HG03280 (cell line): ENCODE measurements around the gene MRPS34.
"Not testable (repeated sequence)": the region's sequence is repeated elsewhere in the genome, so short reads cannot be mapped to it uniquely, and the experiment has no call there.

Experiments
- ATAC-seq: cut with Tn5 transposase; IDR thresholded peaks from one replicate; pipeline ENCODE4 v1.9.1; 2021; ENCODE audit warnings: mild to moderate bottlenecking, moderate library complexity; ENCODE audit not compliant: unreplicated experiment

Gene MRPS34

GRCh38 chr16:1757714-1758461 is 15.0 kb downstream of the MRPS34 start:
- ATAC-seq = no peak

GRCh38 chr16:1754204-1754603 is 18.7 kb downstream of the MRPS34 start:
- no peak for ATAC-seq

- no peak for ATAC-seq
Observed at GRCh38 chr16:1752853-1753252, 20.1 kb downstream of the MRPS34 start.

- ATAC-seq = no peak
Observed at GRCh38 chr16:1751946-1752345, 21.0 kb downstream of the MRPS34 start.

GRCh38 chr16:1749152-1750117 is 23.5 kb downstream of the MRPS34 start:
- ATAC-seq = no peak

- ATAC-seq = no peak
Observed at GRCh38 chr16:1747934-1748333, 25.0 kb downstream of the MRPS34 start.

DNA sequence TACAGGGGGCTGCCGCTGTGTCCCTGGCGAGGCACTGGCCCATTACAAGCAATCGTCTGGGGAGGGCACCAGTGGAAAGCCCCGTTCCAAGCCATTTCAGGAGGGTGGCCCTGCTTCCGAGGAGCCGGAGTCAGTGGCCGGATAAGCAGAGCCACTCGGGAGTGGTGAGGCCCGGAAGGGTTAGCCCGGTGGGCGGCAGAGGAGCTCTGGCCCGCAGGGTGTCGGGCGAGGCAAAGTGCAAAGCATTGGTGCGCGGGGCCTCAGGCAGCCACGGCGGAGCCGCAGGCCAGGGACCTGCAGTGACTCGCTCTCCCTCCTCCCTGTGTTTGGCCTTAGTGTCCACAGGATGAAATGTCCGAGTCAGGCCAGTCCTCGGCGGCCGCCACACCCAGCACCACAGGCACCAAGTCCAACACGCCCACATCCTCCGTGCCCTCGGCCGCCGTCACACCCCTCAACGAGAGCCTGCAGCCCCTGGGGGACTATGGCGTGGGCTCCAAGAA is 26.2 kb downstream of the MRPS34 start:
- ATAC-seq = no peak

DNA sequence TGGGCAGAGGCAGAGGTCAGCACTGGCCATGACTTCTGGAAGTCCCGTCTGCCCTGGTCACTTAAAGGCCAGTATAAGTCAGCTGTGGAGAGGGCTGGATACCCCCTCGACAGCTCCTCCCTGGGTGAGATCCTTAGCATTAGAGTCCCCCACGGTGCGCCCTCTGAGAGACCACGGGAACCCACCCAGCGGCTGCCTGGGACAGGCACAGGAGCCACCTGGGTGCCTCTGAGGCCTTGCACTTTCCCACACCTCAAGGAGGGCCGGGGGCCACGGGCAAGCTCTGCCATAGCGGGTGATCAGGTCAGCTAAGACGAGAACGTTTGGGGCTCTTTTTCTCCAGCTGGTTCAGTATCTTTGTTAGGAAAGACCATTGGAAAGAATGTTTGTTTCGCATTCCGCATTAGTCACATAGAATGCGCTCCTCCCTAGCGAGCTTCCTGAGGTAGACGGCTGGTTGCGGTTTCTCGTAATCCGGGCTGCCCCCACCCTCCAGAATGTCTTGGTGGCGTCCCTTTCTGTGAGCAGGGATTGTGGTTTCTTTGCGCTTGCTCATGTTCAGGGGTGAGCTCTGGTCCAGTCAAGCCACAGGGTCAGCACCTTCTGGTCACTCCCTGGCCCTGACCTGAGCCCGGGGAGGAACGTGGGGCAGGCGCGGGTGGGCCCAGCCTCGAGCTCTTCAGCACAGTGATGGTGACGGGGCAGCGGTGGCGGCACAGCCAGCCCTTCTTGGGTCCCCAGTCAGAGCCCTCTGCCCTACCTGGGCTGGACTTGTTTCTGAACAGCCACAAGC is 26.8 kb downstream of the MRPS34 start:
- ATAC-seq = no peak

DNA sequence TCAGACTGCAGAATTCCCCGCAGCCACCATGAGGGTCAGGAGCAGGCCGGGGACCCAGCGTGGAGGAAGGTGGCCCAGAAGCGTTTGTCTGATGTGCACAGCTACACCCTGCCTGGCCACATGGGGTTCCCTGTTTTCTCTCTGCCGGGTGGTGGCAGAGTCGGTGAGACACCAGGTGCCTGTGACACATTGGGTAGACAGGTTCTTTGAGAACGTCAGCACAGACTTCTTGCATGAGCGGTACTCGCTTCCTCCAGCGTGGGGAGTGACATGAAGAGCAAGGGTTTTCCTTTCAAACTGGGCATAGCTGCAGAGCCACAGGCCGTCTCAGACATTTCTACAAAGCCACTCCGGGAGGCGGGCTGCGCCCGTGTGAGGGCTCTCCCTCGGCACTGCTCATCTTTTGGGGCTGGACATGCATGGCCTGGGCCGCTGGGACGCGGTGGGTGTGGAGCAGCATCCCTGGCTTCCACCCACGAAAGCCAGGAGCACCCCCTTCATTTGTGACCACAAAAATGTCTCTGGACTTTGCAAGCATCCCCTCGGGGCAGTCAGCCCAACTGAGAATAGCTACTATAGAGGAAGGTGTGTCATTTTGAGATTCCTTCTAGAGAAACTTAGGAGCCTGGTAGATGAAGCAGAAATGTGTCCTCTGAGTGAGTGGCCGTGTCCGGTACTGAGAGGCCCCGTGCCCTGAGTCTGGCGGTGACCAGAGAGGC is 27.6 kb downstream of the MRPS34 start:
- ATAC-seq = no peak

DNA sequence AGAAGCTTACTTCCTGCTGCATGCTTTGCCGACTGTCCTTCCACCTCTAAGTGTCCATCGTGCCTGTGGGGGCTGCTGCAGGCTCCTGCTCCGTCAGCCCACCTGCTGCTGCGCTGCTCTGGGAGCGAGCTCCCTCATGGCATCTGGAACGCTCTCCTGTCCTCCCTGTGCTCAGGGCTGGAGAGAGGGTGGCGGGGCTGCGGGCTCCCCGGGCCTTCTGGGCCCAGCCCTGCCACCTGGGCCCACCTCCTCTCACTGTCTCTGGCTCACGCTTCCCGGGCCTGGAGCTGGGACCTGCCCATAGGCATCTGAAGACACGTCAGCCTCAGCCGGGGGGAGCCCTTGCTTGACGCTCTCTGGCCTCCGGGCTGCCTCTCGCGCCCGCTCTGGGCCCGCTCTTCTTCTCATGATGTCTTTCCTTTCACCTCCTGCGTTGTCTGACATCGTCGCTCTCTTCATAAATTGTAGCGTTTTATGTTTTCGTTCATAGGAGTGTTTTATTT is 28.5 kb downstream of the MRPS34 start:
- ATAC-seq = no peak

DNA sequence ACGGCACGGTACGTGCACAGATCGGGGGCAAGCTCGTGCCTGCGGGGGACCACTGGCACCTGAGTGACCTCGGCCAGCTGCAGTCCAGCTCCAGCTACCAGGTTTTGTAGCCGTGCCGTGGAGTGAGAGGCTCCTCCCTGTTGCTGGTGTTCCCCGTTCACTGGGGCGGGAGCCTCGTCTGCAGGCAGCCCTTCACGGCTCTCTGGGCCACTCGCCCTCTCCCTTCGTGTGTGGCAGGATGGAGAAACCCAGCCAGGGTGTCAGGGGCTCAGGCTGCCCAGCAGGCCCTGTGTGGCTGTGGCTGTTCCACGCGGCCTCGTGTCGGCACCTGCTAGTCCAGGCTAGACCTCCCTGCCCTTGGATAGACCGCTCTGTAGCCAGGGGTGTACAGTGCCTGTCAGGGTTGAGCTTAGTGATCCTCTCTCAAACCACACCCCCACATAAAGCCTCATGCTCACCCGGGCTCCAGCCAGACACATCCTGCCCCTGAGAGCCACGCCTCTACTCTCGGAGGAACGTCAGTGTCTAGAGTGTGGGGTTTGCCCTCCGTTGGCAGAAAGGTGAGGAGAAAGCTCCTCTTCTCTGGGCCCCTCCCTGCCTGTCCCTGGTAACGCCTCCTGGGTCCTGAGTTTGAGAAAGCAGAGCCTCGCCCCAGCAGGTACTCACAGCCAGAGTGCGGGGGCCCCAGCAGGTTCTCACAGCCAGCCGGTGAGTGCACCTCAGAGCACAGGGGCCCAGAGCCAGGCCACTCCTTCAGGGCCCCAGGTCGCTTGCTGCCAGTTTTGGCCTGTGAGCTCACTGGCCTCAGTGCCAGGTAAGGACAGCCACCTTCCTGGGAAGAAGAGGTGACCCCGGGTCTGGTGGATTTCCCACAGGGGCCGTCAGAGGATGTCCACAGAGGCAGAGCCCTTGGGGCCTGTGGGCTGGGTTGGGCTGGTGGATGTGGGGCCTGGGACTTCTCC is 29.3 kb downstream of the MRPS34 start:
- no peak for ATAC-seq

DNA sequence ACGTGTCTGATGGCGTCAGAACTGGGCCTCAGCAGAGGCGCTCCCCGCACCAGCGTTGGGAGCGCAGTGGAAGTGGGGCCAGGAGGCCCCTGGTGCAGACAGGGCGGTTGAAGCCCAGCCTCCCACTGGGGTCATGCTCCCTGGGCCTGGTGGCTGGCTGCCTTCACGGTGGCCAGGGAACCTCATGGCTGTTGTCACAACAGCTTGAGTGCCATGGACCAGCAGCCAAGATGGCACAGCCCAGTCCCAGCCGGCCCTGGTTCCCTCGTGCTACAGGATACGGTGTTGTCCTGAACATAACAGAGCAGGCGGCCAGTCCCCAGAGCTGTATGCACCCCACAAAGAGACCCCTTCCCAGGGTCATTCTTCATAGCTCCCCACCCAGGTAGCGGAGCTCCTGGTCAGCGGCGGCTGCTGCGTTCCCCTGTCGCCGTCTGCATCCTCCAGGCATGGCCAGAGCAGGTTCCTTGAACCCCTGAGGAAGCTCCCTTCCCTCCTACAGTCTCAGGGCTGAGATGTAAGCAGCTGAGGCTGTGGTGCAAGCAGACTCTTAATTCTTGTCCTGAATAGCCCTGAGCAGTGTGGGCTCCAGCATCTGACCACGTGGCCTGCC is 31.3 kb downstream of the MRPS34 start:
- ATAC-seq = no peak

- ATAC-seq = no peak
Observed at GRCh38 chr16:1740781-1741490, 32.0 kb downstream of the MRPS34 start.

- no peak for ATAC-seq
Observed at GRCh38 chr16:1740234-1740633, 32.7 kb downstream of the MRPS34 start.

- ATAC-seq = no peak
Observed at GRCh38 chr16:1734816-1735215, 38.1 kb downstream of the MRPS34 start.

- no peak for ATAC-seq
Observed at GRCh38 chr16:1734123-1734522, 38.8 kb downstream of the MRPS34 start.

- ATAC-seq = not testable (repeated sequence)
Observed at GRCh38 chr16:1732551-1732987, 40.4 kb downstream of the MRPS34 start.

GRCh38 chr16:1732071-1732470 is 40.9 kb downstream of the MRPS34 start:
- ATAC-seq = no peak
